ENCODE measurements around the gene MIPEP.

The MIPEP gene

DNA sequence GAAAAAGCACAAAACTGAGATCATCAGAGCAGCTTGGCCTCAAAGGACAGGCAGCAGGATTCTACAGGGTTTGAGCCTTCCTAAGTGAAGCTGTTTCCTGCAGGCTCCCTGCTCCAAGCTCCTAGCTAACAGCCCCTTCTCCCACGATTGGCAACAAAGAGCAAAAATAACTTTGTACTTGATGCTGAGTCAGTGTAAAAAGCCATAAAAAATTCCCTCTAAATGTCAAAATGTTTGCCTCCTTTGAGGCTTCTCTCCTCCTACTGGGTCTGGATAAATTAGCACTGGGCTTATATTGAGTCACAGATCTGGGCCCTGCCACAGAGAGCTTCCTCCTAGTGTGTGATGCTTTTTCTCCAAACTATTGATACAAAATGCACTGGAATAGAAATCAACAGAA is 165.7 kb downstream of the MIPEP start:
- TF ChIP-seq TAF1 (IDR thresholded peaks at IDR 0.05; ENCODE audit: low read depth) (no peak), RAD21 (IDR thresholded peaks at IDR 0.05; ENCODE audit: low read depth) (no peak)

DNA sequence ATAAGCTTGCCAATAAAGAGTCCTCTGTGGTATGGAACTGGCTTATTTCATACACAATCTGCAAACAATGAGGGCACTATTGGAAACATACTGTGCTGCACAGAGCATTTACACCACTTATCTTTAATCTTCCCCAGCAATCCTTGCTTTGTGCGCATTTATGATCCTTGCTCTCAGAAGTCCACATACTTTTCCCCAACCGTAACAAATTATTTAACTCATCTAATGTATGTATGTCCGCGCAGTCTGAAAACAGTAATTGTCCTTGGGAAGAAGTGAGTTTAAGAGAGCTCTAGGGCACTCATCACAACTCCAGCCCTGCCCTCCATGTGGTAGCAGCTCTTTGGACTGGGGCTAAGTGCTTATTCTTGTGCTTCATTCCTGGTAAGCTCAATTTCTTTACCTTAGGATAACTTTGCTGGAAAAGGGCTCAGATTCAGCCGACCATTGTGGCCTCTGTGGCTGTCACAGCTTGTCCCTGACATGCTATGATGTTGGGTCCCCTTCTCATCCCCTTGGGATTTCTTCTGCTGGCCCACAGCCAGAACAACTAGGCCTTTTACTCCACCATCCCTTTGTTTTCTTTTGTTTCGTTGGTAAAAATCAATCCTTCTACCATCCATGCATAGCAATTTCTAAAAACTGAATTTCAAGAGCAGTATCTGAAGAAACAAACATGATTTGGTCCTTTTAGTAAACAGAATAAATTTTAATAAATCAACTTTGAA is 166.3 kb downstream of the MIPEP start:
- no peak for TF ChIP-seq NFIC (IDR thresholded peaks at IDR 0.05)
- TF ChIP-seq, protein P1, sequence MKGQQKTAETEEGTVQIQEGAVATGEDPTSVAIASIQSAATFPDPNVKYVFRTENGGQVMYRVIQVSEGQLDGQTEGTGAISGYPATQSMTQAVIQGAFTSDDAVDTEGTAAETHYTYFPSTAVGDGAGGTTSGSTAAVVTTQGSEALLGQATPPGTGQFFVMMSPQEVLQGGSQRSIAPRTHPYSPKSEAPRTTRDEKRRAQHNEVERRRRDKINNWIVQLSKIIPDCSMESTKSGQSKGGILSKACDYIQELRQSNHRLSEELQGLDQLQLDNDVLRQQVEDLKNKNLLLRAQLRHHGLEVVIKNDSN (IDR thresholded peaks at IDR 0.05), result no peak
- no peak for TF ChIP-seq EP300 (IDR thresholded peaks at IDR 0.05; ENCODE audit: borderline replicate concordance)
- TF ChIP-seq CEBPB (IDR thresholded peaks at IDR 0.05), result no peak
- TF ChIP-seq, protein P2, sequence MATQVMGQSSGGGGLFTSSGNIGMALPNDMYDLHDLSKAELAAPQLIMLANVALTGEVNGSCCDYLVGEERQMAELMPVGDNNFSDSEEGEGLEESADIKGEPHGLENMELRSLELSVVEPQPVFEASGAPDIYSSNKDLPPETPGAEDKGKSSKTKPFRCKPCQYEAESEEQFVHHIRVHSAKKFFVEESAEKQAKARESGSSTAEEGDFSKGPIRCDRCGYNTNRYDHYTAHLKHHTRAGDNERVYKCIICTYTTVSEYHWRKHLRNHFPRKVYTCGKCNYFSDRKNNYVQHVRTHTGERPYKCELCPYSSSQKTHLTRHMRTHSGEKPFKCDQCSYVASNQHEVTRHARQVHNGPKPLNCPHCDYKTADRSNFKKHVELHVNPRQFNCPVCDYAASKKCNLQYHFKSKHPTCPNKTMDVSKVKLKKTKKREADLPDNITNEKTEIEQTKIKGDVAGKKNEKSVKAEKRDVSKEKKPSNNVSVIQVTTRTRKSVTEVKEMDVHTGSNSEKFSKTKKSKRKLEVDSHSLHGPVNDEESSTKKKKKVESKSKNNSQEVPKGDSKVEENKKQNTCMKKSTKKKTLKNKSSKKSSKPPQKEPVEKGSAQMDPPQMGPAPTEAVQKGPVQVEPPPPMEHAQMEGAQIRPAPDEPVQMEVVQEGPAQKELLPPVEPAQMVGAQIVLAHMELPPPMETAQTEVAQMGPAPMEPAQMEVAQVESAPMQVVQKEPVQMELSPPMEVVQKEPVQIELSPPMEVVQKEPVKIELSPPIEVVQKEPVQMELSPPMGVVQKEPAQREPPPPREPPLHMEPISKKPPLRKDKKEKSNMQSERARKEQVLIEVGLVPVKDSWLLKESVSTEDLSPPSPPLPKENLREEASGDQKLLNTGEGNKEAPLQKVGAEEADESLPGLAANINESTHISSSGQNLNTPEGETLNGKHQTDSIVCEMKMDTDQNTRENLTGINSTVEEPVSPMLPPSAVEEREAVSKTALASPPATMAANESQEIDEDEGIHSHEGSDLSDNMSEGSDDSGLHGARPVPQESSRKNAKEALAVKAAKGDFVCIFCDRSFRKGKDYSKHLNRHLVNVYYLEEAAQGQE (IDR thresholded peaks at IDR 0.05; ENCODE audit: low read depth), result no peak
- TF ChIP-seq TEAD4 (IDR thresholded peaks at IDR 0.05), result no peak
- no peak for TF ChIP-seq TCF12 (IDR thresholded peaks at IDR 0.05; ENCODE audit: low read depth)
- TF ChIP-seq TAF1 (IDR thresholded peaks at IDR 0.05; ENCODE audit: low read depth), result no peak
- TF ChIP-seq EGR1 (IDR thresholded peaks at IDR 0.05), result no peak

DNA sequence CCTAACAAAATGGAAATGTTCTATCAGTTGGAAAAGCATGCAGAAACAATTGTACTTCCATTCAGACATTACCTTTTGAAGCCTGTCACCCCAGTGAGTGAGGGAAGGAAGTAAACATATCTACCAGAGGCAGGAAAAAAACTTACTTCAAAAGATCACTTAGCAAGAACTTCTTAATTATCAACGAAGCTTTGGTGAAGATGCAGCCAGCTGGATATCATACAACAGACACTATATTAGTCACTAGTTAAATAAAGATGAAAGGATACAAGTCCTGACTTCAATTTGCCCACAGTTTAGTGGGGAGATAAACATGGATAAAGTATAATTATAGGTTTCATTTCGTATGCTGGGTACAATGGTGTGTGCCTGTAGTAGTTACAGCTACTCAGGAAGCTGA is 170.2 kb downstream of the MIPEP start:
- TF ChIP-seq EGR1 (IDR thresholded peaks at IDR 0.05) (no peak), RAD21 (IDR thresholded peaks at IDR 0.05; ENCODE audit: low read depth) (no peak)

DNA sequence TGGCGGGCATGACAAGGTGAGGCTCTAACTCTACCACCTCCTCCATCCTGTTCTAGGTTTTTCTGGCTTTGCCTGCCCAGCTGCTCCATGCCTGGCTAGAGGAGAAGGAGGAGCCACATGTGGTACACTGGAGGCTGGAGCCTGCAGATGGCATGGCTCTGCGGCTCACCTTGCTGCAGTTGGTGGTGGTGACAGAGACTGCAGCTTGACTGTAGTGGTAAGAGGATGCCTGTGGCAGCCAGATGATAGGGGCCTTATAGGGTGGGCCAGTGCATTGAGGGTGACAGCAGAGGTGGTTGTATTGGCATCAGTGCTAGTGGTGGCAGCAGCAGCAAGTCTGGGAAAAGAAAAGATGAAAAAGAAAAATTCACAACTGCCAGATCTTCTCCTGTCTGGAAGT is 172.8 kb downstream of the MIPEP start:
- TF ChIP-seq, protein P1 (IDR thresholded peaks at IDR 0.05), result no peak
- TF ChIP-seq, protein P2 (IDR thresholded peaks at IDR 0.05; ENCODE audit: low read depth), result no peak
- TF ChIP-seq YY1 (IDR thresholded peaks at IDR 0.05; ENCODE audit: low read depth), result no peak
- no peak for TF ChIP-seq EGR1 (IDR thresholded peaks at IDR 0.05)
- TF ChIP-seq TEAD4 (IDR thresholded peaks at IDR 0.05), result no peak
- no peak for TF ChIP-seq MAX (IDR thresholded peaks at IDR 0.05)
- TF ChIP-seq TAF1 (IDR thresholded peaks at IDR 0.05; ENCODE audit: low read depth), result no peak
- no peak for TF ChIP-seq ZBTB7A (IDR thresholded peaks at IDR 0.05; ENCODE audit: low read depth)
- no peak for TF ChIP-seq NFIC (IDR thresholded peaks at IDR 0.05)
- no peak for TF ChIP-seq FOXM1 (IDR thresholded peaks at IDR 0.05; ENCODE audit: borderline replicate concordance, low read depth)
- TF ChIP-seq CEBPB (IDR thresholded peaks at IDR 0.05), result no peak
- no peak for TF ChIP-seq EP300 (IDR thresholded peaks at IDR 0.05; ENCODE audit: borderline replicate concordance)
- no peak for TF ChIP-seq TCF12 (IDR thresholded peaks at IDR 0.05; ENCODE audit: low read depth)

DNA sequence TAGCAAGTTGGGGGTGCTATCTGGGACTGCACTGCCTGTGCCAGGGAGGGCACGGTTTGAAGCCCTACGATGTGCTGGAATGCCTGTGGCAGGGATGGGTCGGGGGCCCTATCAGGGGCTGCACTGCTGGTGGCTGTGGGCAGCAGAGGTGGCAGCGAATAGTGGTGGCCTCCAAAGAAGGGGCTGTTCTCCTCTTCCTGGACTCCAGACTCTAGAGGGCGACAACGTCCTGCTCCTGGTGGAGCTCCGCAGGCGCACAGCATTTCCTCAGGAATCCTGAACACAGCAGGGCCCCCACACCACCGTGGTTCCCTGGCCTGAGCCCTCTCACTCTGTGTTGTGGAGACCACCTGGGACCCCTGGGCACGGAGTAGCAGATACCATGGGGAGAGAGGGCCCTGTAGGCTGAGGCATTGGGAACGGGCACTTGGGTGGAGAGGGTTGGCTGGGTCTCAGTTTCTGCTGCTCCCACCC is 173.4 kb downstream of the MIPEP start:
- TF ChIP-seq RAD21 (IDR thresholded peaks at IDR 0.05; ENCODE audit: low read depth) (peak; percentile 67), ZBTB7A (IDR thresholded peaks at IDR 0.05; ENCODE audit: low read depth) (no peak)

DNA sequence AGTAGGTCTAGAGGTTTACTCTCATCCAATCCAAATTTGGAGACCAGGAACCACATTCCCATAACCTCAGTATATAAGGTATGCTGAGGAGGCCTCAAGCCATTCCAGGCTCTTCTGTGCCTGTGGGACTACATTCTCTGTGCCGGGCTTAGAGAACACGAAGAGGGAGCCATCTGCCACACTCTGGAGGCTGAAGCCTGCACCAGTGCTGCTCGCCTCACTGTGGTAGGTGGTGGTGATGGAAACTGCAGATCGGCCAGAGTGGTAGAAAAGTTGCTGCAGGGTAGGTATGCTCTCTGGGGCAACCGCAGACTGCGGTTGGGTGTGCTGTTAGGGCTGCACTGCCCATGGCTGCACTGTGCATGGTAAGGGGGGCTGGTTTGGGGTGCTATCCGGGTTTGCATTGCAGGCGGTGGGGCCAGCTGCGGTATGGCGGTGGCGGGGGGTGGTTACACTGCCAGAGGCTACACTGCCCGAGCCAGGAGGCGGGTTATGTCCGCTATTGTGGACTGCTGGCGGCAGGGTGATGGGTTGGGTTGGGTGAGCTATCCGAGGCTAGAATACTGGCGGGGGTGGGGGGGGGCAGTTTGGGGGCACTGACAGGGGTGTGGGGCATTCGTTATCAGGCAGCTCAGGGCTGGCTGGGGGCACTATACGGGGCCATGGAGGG is 174.0 kb downstream of the MIPEP start:
- TF ChIP-seq RAD21 (IDR thresholded peaks at IDR 0.05; ENCODE audit: low read depth) (no peak), EP300 (IDR thresholded peaks at IDR 0.05; ENCODE audit: borderline replicate concordance) (no peak), NFIC (IDR thresholded peaks at IDR 0.05) (no peak), MAX (IDR thresholded peaks at IDR 0.05) (no peak), TCF12 (IDR thresholded peaks at IDR 0.05; ENCODE audit: low read depth) (no peak), TAF1 (IDR thresholded peaks at IDR 0.05; ENCODE audit: low read depth) (no peak), YY1 (IDR thresholded peaks at IDR 0.05; ENCODE audit: low read depth) (no peak), FOXM1 (IDR thresholded peaks at IDR 0.05; ENCODE audit: borderline replicate concordance, low read depth) (no peak), EGR1 (IDR thresholded peaks at IDR 0.05) (no peak), ZBTB7A (IDR thresholded peaks at IDR 0.05; ENCODE audit: low read depth) (no peak)
- TF ChIP-seq, protein P2 (IDR thresholded peaks at IDR 0.05; ENCODE audit: low read depth), result no peak
